NOMO-1 (cell line): Measurements from ENCODE around the gene SPON2.

ENCODE experiments used
- DNase-seq, 2 experiments: peaks; one replicate each; lab custom pipeline; 2025; ENCODE audit not compliant: unreplicated experiment in 2 of 2; lab: John Stamatoyannopoulos, UW

Gene SPON2

DNA sequence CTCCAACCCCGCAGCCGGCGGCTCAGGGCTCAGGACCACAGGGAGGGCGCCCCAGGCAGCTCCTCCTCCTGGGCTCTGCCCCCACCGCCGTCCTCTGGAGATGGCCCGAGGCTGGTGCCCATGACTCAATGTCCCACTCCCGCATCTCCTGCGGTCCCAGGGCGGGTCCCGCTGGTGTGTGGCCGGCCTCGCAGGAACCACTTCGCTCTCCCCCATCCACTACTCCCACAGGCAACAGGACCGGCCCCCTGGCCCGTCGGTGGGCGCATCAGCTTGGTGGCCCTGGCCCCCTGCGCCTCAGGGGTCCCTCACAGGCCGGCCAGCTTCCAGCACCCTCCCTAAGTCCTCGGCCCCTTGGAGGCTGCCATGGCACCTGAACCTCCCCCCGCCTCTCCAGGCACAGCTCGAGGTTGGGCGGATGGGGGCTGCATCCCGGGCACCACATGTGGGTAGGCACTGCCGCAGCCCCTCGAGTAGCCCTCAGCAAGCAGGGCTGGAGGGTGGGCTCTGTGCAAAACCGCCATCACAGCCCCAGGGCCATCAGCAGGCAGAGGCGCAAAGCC lies 22.8 kb upstream of the SPON2 start:
- no peak for DNase-seq

DNA sequence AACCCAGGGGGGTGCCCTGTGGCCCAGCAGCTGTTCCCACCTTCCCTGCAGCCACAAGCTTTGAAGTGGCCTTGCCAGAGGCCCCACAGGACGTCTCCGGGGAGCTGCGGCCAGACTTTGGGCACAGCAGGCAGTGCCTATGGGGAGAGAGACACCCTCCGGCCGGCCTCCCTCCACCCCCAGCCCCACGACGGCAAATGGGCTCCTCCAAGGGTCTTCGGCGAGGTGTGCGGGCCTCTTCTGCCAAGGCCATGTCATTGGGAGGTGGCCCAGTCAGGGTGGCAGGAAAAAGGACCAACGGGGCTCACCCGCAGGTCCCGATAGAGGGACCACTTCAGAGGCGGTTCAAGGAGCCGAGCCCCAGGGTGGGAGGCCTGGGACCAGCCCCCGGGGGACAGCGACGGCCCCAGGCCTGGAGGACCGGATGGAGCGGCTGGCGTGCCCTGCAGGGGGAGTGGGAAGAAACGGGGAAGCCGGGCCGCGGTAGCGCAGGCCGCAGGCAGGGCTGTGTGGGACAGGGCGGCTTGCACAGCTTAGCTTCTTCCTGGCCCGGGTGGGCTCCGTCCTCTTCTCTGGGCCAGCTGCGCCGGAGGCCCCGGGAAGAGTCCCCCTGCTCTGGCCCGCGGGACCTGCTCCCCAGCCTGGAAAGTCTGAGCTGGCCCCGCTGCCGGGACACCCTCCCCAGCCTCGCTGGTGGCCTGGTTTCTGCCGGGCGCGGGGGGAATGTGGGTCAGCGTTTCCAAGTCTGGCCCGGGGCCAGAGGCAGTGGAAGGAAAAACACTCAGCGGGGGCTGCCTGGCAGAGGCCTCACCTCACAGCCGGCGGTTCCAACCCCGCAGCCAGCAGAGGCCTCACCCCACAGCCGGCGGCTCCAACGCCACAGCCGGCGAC lies 21.9 kb upstream of the SPON2 start:
- DNase-seq = no peak

DNA sequence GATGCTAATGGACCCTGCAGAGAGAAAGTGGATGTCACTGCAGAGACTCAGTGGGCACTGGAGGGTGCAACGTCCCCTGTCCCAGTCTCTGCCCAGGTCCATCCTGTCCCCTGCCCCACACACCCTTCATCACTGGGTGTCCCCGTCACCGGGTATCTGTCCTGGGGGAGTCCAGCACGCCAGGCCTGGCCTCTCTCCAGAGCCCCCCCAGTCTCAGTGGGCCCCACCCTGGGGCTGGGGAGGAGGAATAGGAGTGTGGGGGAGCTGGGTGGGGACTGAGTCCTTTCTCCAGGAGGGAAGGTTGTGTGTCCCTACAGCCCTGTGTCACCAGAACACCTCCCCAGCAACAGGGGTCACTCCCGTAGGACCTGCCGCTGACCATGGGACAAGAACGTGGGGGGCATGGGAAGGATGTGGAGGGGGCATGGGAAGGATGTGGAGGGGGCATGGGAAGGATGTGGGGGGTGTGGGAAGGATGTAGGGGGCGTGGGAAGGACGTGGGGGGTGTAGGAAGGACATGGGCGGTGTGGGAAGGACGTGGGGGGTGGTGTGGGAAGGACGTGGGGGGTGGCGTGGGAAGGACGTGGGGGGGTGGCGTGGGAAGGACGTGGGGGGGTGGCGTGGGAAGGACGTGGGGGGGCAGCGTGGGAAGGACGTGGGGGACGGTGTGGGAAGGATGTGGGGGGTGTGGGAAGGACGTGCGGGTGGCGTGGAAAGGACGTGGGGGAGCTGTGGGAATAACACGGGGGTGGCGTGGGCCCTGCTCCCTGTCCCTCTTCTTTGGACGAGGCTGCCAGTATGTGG lies 21.0 kb upstream of the SPON2 start:
- no peak for DNase-seq

DNA sequence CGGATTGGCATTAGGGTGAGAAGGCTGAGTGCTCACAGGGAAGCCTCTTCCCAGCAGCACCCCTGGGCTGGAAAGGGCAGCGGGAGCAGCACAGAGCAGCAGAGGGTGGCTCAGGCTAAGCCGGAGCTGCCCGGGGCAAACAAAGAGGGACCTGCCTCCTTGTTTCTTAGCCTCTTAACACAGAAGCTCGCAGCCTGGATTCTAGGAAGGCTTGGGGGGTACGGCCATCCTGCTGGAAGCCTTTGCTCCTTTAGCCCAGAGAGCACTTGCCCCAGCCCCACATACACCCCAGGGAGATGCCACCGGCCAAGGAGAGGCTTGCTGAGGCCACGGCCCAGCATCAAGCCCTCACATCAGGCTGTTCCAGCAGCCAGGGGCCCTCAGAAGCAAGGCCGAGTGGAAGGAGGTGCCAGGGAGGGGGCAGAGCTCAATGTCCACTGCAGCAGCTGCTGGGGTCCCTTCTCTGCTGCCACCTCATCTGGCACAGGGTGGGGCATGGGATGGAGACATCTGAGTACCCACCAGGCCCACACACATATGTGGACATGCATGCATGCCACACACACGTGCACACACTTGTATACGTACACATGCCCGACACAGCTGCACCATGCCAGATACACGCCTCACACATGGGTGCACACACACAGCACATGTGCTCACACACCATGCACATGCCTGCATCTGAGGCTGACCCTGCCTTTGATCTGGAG lies 20.3 kb upstream of the SPON2 start:
- DNase-seq = no peak

DNA sequence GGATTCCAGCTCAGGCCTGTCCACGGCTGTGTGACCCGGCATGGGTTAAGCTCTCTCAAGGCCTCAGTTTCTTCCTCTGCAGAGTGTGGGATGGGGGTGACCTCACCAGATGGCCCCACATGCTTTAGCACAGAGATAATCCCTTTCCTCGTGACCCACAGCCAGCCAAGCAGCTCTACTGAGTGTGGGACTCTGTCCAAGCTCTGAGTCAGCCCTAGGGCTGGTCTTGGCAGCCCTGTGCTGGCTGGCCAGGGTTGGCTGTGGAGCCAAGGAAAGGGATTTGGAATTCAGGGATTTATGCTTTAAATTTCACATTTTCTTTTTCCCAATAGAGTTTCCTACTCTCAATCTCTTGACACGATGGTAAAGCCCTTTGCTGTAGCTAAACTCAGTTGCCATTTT lies 19.7 kb upstream of the SPON2 start:
- no peak for DNase-seq

DNA sequence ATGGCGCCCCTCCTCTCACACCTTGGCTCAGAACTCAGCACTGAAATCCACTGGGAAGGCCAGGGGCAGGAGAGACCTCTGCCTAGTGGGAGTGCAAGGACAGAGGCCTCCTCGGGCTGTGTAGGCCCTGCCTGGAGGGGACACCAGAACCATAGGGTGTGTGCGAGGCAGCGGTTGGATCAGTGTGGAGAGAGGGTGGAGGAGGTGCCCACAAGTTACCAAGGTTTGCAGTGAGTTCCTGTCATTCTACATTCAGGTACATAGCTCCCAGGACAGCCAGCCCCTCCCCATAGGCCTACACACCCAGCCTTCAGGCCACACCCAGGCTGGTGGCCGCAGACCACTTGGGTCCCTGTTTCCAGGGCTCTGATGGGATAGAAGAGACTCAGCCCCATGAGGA lies 19.2 kb upstream of the SPON2 start:
- DNase-seq = no peak

DNA sequence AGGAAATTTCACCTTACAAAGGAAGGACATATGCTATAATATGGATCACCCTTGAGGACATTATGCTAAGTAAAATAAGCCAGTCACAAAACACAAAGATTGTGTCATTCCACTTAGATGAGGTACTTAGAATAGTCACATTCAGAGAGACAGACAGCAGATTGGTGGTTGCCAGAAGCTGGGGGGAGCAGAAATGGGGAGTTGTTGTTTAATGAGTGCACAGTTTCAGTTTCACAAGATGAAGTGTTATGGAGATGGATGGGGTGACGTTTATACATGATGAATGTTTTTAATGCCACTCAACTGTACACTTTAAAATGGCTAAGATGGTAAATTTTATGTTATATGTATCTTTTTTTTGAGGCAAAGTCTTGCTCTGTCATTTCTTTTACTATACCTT lies 14.8 kb upstream of the SPON2 start:
- DNase-seq = peak in 1 of 2 experiments; percentile 21

DNA sequence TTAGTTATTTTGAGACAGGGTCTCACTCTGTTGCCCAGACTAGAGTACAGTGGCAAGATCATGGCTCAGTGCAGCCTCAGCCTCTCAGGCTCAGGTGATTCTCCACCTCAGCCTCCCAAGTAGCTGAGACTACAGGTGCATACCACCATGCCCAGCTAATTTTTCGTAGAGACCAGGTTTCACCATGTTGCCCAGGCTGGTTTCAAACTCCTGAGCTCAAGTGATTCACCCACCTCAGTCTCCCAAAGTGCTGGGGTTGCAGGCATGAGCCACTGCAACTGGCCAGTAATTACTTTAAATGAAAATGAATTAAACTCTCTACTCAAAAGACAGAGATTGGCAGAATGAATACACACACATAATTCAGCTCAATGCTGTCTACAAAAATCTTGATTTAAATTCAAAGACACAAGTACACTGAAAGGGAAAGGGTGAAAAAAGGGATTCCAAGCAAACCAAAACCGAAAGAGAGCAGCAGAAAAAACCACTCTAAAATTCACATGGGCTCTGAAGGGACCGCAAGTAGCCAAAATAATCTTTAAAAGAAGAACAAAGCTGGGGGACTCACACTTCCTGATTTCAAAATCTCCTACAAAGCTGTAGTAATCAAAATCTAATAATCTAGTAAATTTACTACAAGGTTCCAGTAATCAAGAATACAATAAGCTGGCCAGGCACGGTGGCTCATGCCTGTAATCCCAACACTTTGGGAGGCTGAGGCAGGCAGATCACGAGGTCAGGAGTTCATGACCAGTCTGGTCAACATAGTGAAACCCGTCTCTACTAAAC lies 11.8 kb upstream of the SPON2 start:
- DNase-seq = peak; percentile 86 to 92

DNA sequence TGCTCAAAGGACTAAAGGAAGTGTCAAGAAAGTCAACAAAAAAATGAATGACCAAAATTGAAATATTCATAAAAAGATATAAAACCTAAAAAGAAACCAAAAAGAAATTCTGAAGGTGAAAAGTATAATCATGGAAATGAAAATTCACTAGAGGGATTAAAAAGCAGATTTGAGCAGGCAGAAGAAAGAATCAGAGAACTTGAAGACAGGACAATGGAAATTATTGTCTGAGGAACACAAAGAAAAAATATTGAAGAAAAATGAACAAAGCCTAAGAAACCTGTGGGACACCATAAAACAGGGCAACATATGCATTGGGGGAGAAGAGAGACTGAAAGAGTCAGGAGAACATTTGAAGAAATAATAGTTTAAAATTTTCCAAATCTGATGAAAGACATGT lies 9.9 kb upstream of the SPON2 start:
- no peak for DNase-seq

DNA sequence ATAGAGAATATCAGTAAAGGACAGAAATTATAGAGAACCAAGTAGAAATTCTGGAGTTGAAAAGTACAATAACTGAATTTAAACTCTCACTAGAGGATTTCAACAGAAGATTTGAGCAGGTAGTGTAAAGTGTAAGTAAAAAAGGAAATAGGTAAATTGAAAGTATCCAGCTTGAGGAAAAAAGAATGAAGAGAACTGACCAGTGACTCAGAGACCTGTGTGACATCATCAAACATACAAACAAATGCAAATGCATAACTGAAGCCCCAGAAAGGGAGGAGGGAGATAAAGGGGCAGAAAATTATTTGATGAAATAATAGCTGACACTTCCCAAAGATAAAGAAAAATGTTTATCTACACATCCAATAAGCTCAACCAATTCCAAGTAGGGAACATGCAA lies 8.3 kb upstream of the SPON2 start:
- DNase-seq = no peak

DNA sequence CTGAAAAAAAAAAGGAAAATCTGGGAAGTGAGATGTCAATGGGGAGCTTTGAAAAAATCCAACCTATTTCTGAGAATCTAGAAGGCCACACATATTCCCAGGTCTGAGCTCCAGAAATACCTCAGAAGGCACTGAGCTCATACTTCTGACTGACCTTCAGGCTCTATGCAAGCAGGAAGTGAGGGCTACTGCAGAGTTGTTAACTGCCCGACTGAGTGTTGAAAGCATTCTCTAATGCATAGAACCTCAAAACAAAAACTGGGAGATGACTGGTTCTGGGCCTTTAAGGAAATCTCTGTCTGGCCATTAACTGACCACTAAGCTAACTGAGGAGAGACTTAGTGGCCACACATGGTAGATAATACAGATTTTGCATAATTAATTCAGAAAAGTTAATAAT lies 7.6 kb upstream of the SPON2 start:
- no peak for DNase-seq

DNA sequence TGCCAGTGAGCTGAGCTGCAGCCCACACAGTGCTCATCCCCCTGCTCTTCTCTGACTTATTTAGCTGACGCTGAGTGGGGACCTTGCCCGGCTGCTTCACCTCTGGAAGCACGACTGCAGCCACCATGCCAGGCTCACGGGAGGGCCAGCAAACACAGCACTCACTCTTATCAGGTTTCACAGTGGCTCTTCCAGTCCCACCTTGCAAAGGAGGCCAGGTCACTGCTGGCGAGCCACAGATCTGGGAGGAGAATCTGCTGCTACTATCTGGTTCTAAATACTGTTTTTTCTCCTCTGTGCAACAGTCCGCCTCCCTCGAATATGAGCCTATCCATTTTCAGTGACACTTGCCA lies 6.7 kb upstream of the SPON2 start:
- DNase-seq = no peak

DNA sequence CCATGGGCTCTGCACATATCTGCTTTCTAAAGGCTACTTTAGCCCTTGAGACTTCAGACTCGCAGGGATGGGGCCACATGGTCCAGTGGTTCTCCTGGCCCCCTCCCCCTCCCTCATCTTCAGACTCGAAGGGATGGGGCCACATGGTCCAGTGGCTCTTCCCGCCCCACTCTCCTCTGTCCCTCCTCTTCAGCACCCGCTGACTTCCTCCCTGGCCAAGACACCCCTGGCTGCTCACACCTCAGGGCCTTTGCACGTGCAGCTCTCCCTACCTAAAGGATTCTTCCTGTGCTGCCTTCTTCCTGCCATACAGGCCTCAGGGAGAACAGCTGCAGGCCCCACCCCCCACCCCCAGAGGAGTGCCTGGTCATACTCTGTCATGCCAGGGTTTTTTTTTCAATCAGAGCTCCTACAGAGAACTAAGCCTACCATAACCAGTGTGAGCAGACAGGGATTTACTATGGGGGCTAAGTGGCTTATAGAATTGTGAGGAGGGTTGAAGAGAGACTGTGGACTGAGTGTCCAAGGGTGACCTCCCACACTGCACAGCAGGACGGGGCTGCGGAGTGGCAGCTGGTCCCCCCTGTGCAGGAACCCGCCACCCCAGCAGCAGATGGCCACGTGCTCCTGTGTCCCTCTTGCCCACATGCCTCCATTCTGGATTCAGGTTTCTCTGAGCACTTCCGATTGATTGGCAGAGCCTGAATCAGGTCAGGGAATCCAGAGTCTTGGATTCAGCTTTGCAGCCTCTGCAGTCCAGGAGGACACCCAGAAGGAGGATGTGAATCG lies 6.1 kb upstream of the SPON2 start:
- no peak for DNase-seq

DNA sequence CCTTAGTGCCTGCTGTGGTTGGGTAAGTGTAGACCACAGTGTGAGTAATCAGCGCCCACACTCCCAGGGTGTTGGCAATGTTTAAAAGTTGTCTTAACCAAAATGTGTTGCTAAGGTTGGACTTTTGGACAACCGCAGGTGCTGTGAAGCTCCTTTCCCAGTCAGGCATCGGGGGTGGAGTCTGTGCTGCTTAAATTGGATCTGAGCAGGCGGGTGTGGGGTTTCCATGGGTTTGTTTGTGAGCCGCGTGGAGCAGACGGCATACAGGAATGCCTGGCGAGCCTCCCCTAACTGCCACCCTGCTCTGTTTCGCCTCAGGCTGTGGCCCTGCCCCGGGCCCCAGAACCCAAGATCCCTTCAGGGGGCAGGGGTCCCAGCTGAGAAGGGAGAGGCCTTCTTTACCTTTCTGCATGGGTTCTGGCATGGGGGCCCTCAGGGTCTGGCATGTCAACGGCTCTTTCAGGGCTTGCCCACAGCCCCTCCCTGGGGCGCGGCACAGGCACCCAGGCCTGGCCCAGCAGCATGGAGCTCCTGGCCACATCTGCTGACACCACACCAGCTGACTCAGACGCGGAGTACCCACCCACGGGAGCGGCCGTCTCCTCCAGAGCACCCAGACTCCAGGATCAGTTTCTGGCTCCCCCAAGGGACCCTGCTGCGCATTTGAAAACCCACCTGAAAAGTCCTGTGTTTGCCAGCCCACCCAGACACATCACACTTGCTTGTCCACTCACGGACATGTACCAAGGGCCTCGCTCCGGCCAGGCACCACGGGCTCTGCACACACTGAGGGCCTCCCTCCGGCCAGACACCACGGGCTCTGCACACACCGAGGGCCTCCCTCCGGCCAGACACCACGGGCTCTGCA lies 5.1 kb upstream of the SPON2 start:
- DNase-seq = no peak

DNA sequence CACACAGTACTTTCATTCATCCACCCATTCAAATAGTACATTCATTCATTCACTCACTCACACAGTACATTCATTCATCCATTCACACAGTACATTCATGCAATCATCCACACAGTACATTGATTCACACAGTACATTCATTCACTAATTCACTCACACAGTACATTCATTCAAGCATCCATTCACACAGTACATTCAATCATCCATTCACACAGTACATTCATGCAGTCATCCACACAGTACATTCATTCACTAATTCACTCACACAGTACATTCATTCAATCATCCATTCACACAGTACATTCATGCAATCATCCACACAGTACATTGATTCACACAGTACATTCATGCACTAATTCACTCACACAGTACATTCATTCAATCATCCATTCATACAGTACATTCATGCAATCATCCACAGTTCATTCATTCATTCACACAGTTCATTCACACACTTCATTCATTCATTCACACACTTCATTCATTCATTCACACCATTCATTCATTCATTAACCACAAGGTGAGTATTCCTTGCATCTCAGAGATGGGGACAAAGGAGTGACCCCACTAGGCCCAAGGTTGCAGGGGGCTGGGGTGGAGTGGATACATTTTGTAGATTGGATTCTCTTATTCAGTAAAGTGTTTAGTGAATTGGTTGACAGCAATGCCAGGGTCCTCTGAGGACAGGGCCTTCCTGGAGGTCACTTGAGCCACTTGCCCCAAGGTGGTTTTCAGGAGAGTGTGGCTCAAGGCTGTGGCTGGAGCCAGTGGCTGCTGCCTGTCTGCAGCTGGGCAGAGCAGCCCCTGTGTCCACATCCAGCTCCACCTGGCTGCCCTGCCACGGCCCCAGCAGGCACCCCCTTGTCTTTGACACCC lies 4.3 kb upstream of the SPON2 start:
- no peak for DNase-seq

DNA sequence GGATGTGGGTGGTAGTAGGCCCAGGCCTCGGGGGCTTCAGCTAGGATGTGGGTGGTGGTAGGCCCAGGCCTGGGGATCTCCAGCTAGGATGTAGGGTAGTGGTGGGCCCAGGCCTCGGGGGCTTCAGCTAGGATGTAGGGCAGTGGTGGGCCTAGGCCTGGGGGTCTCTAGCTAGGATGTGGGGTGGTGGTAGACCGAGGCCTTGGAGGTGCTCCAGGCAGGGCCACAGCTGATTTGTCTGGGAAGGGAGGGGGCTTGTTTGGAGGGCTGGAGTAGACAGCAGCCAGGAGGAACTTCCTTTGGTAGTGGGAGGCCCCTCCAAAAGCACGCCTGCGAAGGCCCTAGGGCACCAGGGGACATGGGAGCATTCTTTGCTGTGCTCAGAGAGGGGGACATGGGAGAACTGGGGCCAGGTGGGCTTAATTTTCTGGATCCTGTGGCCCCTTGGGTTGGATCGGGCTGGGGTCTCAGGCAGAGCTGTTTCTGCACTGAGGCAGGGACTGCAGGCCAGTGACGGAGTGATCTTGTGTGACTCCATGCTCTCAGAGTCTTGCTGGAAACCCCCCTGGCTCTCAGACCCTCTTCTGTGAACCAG lies 3.3 kb upstream of the SPON2 start:
- no peak for DNase-seq

DNA sequence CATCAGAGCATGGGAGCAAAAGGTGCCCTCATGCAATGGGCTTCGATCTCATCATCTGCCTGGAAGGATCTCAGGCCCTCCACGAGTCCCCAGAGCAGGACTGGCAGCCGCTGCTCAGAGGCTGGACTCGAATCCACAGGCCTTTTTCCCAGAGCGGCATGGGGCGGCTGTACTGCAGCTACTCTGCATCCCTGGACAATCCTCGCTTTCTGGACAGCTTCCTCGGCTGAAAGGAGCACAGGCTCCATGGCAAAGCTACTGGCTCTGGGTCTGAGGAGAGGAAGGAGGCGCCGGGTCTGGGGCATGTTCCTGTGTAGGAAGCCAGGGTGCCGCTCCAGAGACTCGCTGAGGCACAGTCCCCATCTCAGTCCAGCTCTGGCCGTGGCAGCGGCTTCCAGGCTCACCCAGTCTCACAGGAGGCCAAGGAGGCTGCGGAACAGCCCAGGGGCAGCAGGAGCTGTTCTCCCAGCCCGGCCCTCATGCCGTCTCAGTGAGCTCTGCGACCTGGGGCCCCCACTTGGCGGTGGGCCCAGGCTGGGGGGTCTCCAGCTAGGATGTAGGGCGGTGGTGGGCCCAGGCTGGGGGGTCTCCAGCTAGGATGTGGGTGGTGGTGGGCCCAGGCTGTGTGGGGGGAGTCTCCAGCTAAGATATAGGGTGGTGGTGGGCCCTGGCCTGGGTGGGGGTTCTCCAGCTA lies 2.7 kb upstream of the SPON2 start:
- no peak for DNase-seq
